IPS-NIHi7 (cell line): Measurements from ENCODE around the gene EHHADH.
"Not testable (repeated sequence)": the region's sequence is repeated elsewhere in the genome, so short reads cannot be mapped to it uniquely, and the experiment has no call there.

Experiments
- DNase-seq: peaks from one replicate; pipeline ENCODE4 v3.0.0; 2012; ENCODE audit warnings: mixed read lengths; ENCODE audit errors: extremely low spot score

EHHADH gene

DNA sequence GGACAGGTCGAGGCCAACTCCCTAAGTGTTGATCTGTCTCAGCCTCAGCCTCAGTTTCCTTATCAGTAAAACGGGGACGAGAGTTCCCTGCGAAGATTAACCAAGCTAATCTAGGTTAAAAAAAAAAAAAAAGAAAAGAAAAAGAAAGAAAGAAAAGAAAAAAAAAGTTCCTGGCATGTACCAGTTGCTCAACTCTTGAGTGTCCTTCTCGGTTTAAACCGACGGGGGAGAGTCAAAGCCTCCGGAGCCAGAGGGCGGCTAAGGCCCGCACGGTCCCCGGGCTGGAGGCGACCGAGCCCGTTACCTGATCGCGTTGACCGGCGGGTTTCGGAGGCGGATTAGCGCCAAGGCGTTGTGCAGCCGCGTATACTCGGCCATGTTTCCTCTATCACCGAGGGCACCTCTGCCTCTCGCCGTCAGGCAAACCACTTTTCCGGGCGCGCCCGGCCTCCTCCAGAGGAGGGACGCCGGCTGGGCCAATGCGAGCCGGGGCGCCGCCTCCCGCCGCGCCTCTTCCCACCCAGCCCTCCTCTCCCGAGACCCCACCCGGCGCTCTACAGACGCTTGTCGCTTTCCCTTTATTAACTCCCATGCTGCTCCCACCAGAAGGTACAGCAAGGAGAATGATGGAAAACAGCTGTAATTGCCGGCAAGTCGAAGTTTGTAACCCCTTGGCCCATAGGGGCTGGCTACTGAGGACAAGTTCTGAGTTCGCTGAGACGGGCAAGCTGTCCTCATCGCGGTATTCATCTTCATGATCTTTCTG lies at the start of gene EHHADH:
TSS of gene EHHADH (minus strand) at position 405 of the 766 bp plus-strand sequence. CDS start at position 378, 27 bp downstream.
- DNase-seq: peak; percentile 74

DNA sequence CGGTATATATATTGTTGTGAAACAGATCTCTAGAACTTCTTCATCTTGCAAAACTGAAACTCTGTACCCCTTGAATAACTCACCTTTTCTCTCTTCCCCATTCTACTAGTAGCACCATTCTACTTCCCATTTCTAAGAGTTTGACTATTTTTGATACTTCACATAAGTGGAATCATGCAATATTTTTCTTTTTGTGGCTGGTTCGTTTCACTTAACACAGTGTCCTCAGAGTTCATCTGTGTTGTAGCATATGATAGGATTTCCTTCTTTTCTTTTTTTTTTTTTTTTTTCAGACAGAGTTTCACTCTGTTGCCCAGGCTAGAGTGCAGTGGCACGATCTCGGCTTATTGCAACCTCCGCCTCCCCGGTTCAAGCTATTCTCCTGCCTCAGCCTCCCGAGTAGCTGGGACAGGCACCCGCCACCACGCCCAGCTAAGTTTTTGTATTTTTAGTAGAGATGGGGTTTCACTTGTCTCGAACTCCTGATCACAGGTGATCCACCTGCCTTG lies 46.1 kb upstream of the EHHADH start:
- DNase-seq: not testable (repeated sequence)

DNA sequence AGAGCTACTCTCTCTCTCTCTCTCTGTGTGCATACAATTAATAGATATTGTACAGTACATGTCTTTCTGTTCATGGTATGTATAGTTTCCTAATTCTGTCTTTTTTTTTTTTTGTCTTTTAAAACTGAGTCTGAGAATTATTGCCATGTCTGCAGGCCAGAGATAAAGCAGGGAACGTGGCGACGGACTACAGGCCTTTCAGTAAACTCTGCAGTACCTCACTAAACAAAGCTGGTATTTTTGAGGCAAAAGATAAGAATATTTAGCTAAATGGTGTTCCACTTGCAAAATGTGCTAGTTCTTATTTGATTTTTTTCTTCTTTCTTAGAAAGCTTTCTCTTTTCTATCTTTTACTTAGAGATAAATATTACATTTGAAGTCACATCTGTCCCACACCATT lies 44.0 kb upstream of the EHHADH start:
- no peak for DNase-seq

DNA sequence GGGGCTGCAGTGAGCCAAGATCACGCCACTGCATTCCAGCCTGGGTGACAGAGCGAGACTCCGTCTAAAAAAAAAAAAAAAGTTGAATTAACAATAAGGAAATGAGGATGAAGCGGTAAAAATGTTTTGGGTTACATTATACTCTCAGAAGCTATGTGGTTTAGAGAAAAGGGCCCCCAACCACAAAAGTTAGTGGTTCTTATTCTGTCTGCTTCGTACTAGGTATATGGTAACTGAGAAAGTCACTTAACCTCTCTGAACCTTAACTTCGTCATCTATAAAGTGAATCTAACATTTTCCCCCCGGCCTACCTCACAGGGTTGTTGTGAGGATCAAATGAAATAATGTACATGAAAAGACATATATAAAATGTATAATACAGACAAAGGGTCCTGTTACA lies 38.4 kb upstream of the EHHADH start:
- DNase-seq: no peak

DNA sequence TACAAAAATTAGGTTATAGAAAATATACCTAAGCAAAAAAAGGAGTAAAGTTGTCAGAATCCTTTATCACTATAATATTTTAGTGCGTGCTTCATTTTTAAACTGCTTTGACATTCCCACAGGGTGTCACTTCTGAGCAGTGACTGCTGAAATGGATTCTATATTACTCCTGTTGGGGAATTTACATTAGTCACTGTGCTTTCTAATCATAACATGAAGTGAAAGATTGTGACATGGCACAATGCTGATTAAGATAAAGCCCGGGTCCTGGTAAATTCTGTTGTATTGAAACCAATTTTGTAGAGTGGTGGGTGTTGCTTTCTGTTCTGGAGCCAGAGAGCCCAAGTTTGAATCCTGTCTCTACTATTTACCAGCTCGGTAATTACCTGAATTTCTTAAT lies 36.4 kb upstream of the EHHADH start:
- no peak for DNase-seq

DNA sequence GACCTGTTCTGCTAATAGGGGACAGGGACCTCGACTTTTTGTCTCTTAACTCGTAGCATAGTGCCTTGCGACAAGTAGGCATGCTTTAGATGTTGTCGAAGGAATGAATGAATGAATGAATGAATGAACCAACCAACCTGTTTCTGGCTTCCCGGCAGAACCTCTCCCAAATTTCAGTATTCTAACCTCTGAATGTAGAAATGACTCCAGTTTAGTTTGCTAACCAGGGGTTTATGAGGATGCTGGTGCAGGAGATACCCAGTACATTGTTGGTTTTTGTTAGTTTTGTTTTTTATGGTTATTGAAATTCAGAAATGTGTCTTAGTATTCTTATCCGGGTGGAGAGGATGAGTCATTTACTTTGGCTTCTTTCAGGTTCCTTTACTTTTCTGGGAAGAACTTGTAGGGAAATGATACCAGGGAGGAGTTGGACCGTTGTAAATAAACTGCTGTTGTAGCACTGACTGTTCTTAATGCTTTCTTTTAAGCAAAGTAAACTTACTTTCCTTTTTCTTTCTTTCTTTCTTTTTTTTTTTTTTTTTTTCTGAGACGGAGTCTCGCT lies 29.6 kb upstream of the EHHADH start:
- no peak for DNase-seq

DNA sequence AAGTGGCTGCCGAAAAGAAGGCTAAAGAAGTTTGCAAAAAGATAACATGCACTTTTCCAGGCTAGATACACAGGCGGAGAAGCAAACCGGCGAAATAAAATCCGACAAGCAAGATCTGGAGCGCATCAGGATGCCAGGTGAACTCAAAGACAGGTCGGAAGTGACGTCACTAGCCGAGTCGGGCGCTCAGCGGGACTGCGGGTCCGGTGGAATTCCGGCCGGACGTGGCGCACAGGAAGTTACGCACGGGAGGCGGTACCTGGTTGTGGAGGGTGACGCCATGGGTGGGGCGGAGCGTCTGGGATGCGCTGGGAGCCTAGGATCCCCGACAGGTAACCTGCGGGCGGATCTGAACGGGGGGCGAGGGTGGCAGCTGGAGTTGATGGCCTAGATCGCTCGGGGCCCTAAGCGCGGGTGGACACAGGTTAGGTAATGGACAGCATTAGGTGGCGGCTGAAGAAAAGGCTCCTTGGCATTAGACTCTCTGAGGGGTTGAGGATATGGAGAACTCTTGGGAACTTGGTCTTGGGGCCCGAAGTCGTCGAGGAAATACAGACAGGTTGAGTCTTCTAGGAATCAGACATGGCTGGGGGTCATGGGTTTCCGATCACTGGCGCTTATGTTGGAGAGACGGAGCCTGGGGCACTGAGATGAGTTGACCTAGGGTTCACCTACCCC lies 29.0 kb upstream of the EHHADH start:
- DNase-seq: peak; percentile 98

DNA sequence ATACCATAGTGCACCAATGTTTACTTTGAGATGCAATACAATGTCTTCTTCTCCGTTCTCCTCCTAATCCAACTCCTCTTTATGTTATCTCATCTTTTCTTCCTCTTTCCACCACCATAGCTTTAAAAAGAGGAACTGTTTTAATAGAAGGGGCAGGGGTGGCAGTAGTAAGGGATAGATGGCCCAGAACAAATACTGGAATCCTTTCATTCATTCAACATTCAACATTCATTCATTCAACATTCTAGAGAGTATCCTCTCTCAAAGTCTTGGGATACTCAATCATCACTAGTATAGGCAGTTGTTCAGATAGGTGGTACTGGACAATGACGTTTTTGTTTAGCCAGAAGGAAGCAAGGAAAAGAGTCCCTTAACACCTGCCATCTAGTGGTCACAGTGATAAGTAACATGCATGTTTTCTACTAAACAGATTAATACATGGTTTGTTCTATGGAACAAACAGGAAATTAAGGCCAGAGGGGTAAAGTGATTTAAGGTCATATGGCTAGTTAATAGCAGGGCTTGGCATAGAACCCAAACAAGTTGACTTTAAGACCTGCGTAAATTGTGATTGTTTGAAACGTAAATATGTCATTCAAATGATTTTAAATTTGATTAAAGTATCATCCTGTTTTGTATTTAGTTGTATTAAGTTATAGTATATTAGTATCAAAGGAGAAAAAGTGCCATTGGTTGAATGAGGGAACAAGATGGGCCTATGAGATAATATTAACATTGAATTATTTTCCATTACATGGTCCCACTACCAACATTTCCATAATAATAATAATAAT lies 26.9 kb upstream of the EHHADH start:
- DNase-seq: peak; percentile 56

DNA sequence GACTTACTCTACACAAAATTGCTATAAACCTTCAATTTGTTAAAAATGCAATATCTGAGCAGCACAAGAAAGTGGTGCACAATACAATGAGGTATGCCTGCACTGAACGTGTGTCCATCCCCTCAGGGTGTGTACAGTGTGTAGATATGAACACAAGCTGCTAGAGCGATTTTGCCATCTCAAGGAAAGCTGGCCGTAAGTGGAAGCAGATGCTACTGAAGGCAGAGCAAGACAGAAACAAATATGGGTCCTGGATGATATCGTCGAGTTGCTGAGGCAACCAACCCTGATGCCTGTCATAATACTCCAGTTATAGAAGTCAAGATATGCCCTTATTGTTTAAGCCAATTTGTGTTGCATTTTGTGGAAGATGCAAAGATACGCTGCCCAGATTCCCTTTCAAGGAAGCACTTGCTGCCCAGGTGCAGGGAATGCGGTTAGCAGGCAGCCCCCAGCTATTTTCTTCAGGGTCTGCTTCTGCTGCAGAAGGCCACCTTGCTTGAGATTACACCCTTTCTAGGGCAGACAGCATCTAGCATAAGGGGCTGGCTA lies 25.8 kb upstream of the EHHADH start:
- no peak for DNase-seq

DNA sequence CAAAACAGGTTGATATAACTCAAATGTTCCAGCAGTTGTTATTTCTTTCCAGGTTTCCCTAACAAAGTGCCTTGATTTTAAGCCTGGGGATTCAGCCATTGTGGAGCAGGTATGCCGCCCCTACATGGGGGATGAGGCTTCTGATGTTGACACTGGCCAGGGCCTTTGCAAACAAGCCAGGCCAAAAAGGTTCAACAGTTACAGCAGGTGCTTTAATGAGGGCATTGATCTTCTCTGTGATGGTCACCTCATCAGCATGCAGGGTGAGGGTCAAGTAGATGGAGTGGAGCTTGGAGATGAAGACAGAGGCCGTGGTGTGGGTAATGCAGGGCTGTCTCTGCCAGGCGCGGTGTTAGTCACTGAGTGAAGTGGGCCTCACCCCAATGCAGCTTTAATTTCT lies 22.6 kb upstream of the EHHADH start:
- DNase-seq: no peak

DNA sequence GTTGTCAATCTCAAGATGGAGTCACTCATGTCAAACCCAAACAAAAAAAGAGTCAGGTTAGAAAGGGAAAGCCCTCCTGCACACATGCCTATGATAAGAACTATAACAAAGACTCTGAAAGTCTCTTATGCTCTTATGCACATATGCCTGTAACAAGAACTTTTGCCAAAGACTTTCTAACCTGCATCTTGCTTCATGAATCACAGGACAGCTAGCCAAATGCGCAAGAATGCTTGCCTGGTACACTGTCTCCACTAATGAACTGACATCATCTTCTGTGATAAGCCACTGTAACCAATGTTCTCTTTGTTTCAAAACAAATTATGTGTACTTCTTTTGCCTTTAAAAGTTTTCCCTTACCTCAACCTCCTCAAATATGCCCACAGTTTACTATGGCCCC lies 18.2 kb upstream of the EHHADH start:
- no peak for DNase-seq

DNA sequence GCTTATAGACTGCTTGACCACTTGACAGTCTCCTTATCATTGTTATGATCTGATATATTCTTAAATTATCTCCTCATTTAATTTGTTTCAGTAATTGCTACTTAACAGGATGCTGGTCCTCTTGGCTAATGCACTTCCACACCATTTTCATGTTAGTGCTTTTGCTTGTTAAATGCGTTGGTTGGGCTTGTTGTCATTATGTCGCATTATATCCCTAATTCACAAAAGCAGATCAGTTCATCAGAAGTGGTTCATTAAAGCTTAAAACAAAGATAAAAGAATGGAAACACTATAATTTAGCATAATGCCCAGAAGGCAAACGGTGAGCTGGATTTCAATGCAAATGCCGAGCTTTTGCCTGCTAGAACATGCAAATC lies 17.1 kb upstream of the EHHADH start:
- DNase-seq: no peak

DNA sequence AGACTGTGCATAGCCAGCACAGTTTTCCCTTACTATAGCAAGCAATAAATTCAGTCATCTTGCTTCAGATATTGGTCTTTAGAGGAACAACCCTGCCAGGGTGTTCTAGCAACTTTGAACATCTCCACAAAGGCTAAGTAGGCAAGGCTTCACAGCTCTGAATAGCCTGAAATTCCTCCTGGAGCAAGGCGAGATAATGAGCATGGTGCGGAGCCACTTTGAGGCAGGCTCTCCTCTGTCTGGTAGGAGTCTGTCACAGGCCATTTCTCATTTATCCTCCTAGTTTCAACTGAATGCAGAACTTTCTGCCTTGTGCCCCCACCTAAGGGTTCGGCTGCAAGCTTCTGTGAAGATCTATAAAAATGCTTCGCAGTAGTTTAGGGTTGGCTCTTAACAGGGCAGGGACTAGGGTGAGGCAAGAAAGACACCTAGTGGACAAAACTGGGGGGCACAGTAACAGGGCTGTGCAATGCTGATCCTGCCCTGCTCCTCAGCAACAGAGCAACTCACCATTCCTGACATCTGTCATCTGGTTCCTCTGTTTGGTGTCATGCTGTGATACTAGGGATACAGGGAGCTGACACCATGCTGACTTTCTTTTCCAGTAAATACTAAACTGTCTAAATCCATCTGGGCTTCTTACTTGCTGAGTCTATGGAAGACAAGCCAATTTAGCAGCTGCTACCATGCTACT lies 16.6 kb upstream of the EHHADH start:
- DNase-seq: peak; percentile 71

DNA sequence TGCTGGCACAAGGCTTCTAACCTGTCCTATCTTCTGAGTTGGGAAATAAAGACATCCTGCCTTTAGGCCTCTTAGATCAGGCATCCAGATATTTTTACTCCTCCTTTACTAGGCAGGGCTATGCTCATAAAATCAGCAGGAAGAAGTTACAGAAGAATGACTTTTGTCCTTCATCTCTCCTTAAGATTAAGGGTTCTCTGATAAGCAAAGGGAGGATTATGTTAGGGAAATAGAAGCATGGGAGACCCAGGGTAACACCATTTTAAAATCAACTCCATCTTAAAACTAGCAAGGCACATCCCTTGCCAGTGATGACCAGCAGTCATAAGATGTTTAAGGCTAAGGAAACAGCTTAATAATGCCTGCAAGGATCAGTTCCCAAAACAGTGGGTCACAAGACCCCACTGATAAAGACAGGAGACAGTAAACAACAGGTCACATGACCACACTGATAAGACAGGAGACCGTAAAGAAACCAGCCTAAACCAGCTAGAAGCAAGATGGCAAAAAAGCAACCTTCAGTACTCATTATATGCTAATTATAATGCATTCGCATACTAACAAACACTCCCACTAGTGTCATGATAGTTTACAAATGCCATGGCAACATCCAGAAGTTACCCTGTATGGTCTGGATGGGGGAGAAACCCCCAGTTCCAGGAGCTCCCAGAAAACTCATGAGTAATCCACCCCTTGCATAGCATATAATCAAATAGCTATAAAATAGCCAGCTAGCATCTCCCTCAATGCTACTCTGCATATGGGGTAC lies 14.5 kb upstream of the EHHADH start:
- DNase-seq: no peak

DNA sequence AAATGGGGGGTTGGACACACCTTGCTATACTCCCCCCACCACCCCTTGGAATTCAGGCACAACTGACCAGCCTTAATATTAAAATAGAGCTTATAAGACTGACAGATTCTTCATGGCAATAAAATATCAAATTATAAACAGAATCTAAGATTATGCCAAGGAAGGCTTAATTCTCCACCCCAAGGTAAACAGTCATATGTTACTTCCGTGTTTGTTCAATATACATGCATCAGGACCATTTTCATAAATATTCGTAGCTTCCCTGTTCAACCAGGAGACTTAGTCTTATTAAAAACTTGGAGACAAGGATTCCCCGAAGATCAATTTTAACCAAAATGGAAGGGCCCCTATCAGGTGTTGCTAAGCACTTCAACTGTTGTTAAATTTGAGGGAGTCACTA lies 13.3 kb upstream of the EHHADH start:
- DNase-seq: no peak

DNA sequence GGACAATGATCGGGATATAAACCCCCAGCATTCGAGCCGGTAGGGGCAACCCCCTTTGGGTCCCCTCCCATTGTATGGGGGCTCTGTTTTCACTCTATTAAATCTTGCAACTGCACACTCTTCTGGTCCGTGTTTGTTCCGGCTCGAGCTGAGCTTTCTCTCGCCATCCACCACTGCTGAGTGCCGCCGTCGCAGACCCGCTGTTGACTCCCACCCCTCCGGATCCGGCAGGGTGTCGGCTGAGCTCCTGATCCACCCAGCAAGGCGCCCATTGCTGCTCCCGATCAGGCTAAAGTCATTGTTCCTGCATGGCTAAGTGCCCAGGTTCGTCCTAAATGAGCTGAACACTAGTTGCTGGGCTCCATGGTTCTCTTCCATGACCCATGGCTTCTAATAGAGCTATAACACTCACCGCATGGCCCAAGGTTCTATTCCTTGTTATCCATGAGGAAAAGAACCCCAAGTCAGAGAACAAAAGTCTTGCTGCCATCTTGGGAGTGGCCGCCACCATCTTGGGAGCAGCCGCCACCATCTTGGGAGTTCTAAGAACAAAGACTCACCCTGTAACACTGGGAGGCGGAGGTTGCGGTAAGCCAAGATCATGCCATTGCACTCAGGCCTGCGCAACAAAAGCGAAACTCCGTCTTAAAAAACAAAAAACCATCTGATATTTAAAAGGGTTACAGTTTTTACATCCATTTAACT lies 11.2 kb upstream of the EHHADH start:
- DNase-seq: no peak

DNA sequence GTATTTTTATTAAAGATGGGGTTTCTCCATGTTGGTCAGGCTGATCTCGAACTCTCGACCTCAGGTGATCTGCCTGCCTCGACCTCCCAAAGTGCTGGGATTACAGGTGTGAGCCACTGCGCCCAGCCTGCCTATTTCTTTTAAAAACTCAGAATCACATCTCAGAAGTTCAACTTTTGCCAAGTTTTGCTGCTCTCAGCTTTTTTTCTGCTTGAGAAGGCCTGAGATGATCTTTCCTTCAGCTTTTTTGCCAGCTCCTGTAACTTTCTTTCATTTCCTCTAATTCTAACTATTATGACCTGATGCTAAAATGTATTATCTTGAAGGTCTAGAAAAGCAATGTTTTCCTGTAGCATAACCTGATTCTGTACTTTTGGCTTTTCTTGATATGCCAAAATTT lies 9.6 kb upstream of the EHHADH start:
- DNase-seq: no peak

DNA sequence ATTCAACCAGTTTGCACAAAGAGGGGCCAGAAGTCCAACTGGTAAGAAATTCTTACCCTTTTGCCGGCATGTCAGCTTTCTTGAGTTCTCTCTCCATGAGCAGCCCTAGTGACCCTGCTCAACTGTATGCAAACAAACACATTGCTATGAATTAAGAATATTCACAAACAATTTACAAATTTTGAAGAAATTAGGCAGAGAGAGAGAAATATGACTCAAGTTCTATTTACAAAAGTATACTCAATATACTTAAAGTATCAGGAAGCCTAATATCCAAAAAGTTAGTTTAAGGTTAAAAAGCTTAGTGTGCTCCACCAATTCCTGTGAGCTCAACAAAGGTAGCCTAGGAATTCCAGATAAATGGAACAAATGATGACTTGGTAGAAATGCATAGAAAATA lies 3.5 kb upstream of the EHHADH start:
- DNase-seq: no peak

DNA sequence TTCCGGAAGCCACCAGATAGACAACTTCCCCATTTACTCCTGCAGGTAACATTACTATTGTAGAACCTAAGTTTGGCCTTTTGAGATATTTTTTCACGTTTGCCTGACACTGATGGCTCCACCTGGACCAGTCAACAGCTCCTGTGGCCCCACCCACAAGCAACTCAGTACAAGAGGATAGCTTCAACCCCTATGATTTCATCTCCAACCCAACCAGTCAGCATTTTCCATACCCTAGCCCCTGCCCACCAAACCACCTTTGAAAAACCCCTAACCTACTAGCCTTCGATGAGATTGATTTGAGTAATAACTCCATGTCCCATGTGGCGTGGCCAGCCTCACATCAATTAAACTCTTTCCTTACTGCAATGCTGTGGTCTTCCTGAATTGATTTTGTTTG lies 950 bp upstream of the EHHADH start:
- DNase-seq: no peak

DNA sequence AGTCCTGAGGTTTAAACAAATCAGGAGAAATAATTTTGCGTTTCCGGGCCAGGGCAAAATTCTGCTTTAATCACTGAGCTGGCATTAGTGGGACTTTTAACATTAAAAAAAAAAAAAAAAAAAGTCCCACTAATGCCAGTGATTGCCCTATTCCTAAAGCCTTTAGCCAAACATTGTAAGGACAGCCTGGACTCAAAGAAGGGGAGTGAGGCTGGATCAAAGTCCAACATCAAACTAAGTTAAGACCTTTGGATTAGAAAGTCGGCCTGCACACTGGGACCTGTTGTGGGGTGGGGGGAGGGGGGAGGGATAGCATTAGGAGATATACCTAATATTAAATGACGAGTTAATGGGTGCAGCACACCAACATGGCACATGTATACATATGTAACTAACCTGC lies 716 bp downstream of the EHHADH start:
- DNase-seq: not testable (repeated sequence)
